ENCODE results near the gene TLR5.

Gene TLR5

GRCh38 chr1:223062177-223062576 lies 80.9 kb downstream of the TLR5 start:
- H3K9me3 ChIP-seq (ENCODE audit: insufficient read depth, low read length): no peaks in the 10 kb centered on the region
- no peak overlapping the region for H3K27ac ChIP-seq (ENCODE audit: low read length)
- H4K20me1 ChIP-seq (ENCODE audit: insufficient read depth, low read length): no peaks in the 10 kb centered on the region
- no peak overlapping the region for H3K9ac ChIP-seq (ENCODE audit: low read length)
- no peak for TF ChIP-seq CTCF (IDR thresholded peaks at IDR 0.05; ENCODE audit: low read depth, low read length)
- TF ChIP-seq EZH2phosphoT487 (IDR thresholded peaks at IDR 0.05; ENCODE audit: low read depth): no peak
- peaks cover 23% of the 10 kb centered on the region for H3K27me3 ChIP-seq (ENCODE audit: low read depth, low read length)
- peaks cover 10% of the 10 kb centered on the region for H3K4me1 ChIP-seq (ENCODE audit: low read length)
- no peaks in the 10 kb centered on the region for H3K79me2 ChIP-seq (ENCODE audit: low read length)
- H3K4me3 ChIP-seq (ENCODE audit: low read length): no peak overlapping the region
- no peak overlapping the region for H2AFZ ChIP-seq (ENCODE audit: low read depth, low read length)
- H3K36me3 ChIP-seq (replicated peaks; ENCODE audit: low read depth, low read length): no peaks in the 10 kb centered on the region
- no peak overlapping the region for H3K4me2 ChIP-seq (ENCODE audit: low read length)

- no peaks in the 10 kb centered on the region for H3K36me3 ChIP-seq (replicated peaks; ENCODE audit: low read depth, low read length)
- H3K4me3 ChIP-seq (ENCODE audit: low read length): no peak overlapping the region
- no peak for TF ChIP-seq CTCF (IDR thresholded peaks at IDR 0.05; ENCODE audit: low read depth, low read length)
- TF ChIP-seq EZH2phosphoT487 (IDR thresholded peaks at IDR 0.05; ENCODE audit: low read depth): no peak
These were observed 83.5 kb downstream of the TLR5 start for GRCh38 chr1:223059526-223059925.

More at GRCh38 chr1:223059526-223059925, 83.5 kb downstream of the TLR5 start:
- no peak overlapping the region for H3K9ac ChIP-seq (ENCODE audit: low read length)
- H3K27me3 ChIP-seq (ENCODE audit: low read depth, low read length): peaks cover 34% of the 10 kb centered on the region
- H3K79me2 ChIP-seq (ENCODE audit: low read length): no peaks in the 10 kb centered on the region
- H3K4me1 ChIP-seq (ENCODE audit: low read length): peaks cover 10% of the 10 kb centered on the region
- no peaks in the 10 kb centered on the region for H4K20me1 ChIP-seq (ENCODE audit: insufficient read depth, low read length)
- no peaks in the 10 kb centered on the region for H3K9me3 ChIP-seq (ENCODE audit: insufficient read depth, low read length)
- no peak overlapping the region for H2AFZ ChIP-seq (ENCODE audit: low read depth, low read length)
- no peak overlapping the region for H3K27ac ChIP-seq (ENCODE audit: low read length)
- H3K4me2 ChIP-seq (ENCODE audit: low read length): no peak overlapping the region
